Hepatocyte (in vitro differentiated cells): ENCODE data around the gene LEMD2. TPM values are rescaled to one million over a fixed set of nuclear protein-coding genes. Genes with fewer than 3 reads are reported as not detected.

ENCODE experiments used
- DNase-seq: peaks from one replicate; pipeline ENCODE4 v3.0.0-alpha.2; 2016; ENCODE audit warnings: low spot score
- H2AFZ ChIP-seq: fragments of 200-600 bp; sonication (generic); 2 replicates; pipeline ENCODE4 v1.6.0; 2016; ENCODE audit warnings: antibody characterized with exemption, mild to moderate bottlenecking
- H3K27ac ChIP-seq: fragments of 200-600 bp; sonication (generic); 2 replicates; pipeline ENCODE4 v1.5.1; 2016; ENCODE audit warnings: mild to moderate bottlenecking
- H3K27me3 ChIP-seq: fragments of 200-600 bp; sonication (generic); 2 replicates; pipeline ENCODE4 v1.6.1; 2016
- H3K36me3 ChIP-seq: fragments of 200-600 bp; sonication (generic); replicated peaks from 2 replicates; pipeline ENCODE4 v1.5.1; 2016; ENCODE audit warnings: low read depth; ENCODE audit not compliant: insufficient read depth
- H3K4me1 ChIP-seq: fragments of 200-600 bp; sonication (generic); 2 replicates; pipeline ENCODE4 v1.5.1; 2016; ENCODE audit warnings: mild to moderate bottlenecking, moderate library complexity; ENCODE audit not compliant: insufficient read depth
- H3K4me2 ChIP-seq: fragments of 200-600 bp; sonication (generic); 2 replicates; pipeline ENCODE4 v1.6.0; 2016
- H3K4me3 ChIP-seq: fragments of 200-600 bp; sonication (generic); 2 replicates; pipeline ENCODE4 v1.5.1; 2016; ENCODE audit warnings: mild to moderate bottlenecking
- H3K79me2 ChIP-seq: fragments of 200-600 bp; sonication (generic); 2 replicates; pipeline ENCODE4 v1.6.0; 2017; ENCODE audit warnings: mild to moderate bottlenecking
- H3K9me2 ChIP-seq: fragments of 200-600 bp; sonication (generic); replicated peaks from 2 replicates; pipeline ENCODE4 v1.6.0; 2017; ENCODE audit warnings: mild to moderate bottlenecking; ENCODE audit not compliant: insufficient read depth
- H3K9me3 ChIP-seq: fragments of 200-600 bp; sonication (generic); 2 replicates; pipeline ENCODE4 v1.5.1; 2016; ENCODE audit warnings: low read depth, mild to moderate bottlenecking
- H4K20me1 ChIP-seq: fragments of 200-600 bp; sonication (generic); 2 replicates; pipeline ENCODE4 v1.6.0; 2016; ENCODE audit warnings: mild to moderate bottlenecking; ENCODE audit not compliant: insufficient read depth, poor library complexity, severe bottlenecking
- EZH2 ChIP-seq: fragments of 200-600 bp; sonication (generic); IDR thresholded peaks from 2 replicates; pipeline ENCODE4 v1.6.1; 2016; ENCODE audit warnings: antibody characterized with exemption, mild to moderate bottlenecking, borderline replicate concordance
- EZH2phosphoT487 ChIP-seq: fragments of 200-600 bp; sonication (generic); IDR thresholded peaks from one replicate; pipeline ENCODE4 v1.6.1; 2018; ENCODE audit warnings: antibody characterized with exemption, mild to moderate bottlenecking, low read depth, moderate library complexity; ENCODE audit not compliant: unreplicated experiment, severe bottlenecking
- WGBS: methylation state at CpG from one replicate; pipeline ENCODE4 v1.1.6; 2016; ENCODE audit warnings: low lambda C conversion rate; ENCODE audit errors: missing lambda C conversion rate; 5-methylcytosine and 5-hydroxymethylcytosine counted together
- polyA plus RNA-seq: library from polyadenylated mRNA; unstranded; fragments of >200 nt; fragmentation: Nextera tagmentation; extraction: Ambion mirVana; gene quantifications from 2 replicates; pipeline ENCODE4 v1.2.1, GENCODE V29; 2016
- total RNA-seq: library from RNA; depleted of rRNA; stranded (reverse); fragments of >200 nt; gene quantifications from 2 replicates; pipeline ENCODE4 v1.2.3, GENCODE V29; 2014
- TF ChIP-seq, protein P1 (sequence below): fragments of 200-600 bp; sonication (generic); IDR thresholded peaks from 2 replicates; pipeline ENCODE4 v1.5.1; 2016; ENCODE audit warnings: antibody characterized with exemption, mild to moderate bottlenecking; ENCODE audit not compliant: poor library complexity

LEMD2 gene
- total and polyA plus RNA-seq, 2 experiments from 2014 or later, result 38.1 to 66.3 TPM

DNA sequence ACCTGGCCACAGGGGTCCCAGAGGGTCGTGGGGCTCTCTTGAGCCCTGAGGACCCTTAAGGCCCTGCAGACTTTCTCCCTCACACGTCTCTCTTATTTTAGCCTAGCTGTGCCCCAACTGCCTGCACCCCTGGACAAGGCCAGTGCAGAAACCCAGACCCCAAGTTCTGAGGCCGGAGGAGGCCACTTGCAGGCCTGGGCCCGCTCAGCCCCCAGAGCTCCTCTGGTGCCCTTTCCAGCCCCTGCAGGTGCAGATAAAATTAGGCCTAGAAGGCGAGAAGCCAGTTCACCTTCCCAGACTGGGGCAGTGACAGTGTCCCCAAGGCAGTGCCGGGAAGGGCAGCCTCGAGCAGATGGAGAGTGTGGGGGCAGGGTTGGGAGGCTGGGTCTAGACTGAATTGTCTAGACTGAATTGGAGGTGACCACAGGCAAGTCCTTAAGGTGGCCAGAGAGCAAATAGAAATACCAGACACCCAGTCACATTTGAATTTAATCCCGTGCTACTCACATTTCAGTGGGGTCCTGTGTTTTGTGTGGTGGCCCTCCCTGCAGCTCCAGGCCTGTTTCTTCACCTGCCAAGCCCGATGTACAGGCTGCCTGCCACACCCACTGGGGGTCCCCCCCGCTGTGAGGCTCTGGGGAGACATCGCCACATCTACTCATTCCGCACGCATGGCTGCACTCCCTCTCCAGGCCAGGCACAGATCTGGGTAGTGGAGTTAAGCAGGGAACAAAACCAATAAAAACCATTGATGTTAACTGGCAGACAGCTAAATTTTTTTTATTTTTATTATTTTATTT lies 33.7 kb downstream of the LEMD2 start:
- Histone ChIP-seq H3K27me3 (no peaks in the 10 kb centered on the region), H3K4me3 (no peak overlapping the region), H2AFZ (no peak overlapping the region), H3K36me3 (no peaks in the 10 kb centered on the region), H4K20me1 (no peaks in the 10 kb centered on the region), H3K79me2 (no peaks in the 10 kb centered on the region), H3K9me3 (no peaks in the 10 kb centered on the region), H3K27ac (no peak overlapping the region), H3K4me2 (no peak overlapping the region), H3K4me1 (peaks cover 24% of the 10 kb centered on the region), H3K9me2 (no peaks in the 10 kb centered on the region)
- TF ChIP-seq, protein P1, sequence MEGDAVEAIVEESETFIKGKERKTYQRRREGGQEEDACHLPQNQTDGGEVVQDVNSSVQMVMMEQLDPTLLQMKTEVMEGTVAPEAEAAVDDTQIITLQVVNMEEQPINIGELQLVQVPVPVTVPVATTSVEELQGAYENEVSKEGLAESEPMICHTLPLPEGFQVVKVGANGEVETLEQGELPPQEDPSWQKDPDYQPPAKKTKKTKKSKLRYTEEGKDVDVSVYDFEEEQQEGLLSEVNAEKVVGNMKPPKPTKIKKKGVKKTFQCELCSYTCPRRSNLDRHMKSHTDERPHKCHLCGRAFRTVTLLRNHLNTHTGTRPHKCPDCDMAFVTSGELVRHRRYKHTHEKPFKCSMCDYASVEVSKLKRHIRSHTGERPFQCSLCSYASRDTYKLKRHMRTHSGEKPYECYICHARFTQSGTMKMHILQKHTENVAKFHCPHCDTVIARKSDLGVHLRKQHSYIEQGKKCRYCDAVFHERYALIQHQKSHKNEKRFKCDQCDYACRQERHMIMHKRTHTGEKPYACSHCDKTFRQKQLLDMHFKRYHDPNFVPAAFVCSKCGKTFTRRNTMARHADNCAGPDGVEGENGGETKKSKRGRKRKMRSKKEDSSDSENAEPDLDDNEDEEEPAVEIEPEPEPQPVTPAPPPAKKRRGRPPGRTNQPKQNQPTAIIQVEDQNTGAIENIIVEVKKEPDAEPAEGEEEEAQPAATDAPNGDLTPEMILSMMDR, result no peak
- TF ChIP-seq EZH2phosphoT487, result no peak
- no peak for TF ChIP-seq EZH2
- WGBS, result 78% methylated on average over 13 of the region's 13 CpGs
- no peak for DNase-seq

DNA sequence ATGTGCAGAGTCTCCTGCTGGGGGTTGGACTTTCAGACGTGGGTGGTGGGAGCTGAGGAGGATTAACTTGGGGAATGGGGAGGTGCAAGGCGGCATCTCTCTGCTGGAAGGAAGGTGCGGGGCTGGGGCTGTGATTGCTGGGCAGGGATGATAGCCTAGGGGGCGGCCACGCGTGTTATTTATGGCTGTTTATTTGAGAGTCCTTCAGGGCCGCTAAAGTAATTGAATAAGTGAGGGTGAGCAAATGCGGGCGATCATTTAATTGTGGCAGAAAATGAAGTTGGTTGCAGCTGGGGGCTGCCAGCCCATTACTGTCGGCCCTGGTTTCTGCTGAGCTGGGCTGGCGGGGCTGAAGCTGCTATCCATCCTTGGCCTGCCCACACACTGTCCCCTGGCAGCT lies 34.7 kb downstream of the LEMD2 start:
- H3K4me1 ChIP-seq, result peaks cover 23% of the 10 kb centered on the region
- no peak overlapping the region for H2AFZ ChIP-seq
- H3K79me2 ChIP-seq, result no peaks in the 10 kb centered on the region
- no peak overlapping the region for H3K4me3 ChIP-seq
- DNase-seq, result no peak
- 87% methylated on average over 11 of the region's 11 CpGs for WGBS
- no peaks in the 10 kb centered on the region for H4K20me1 ChIP-seq
- H3K9me3 ChIP-seq, result no peaks in the 10 kb centered on the region
- no peaks in the 10 kb centered on the region for H3K9me2 ChIP-seq
- TF ChIP-seq, protein P1, result no peak
- TF ChIP-seq EZH2phosphoT487 (no peak), EZH2 (no peak)
- H3K27me3 ChIP-seq, result no peaks in the 10 kb centered on the region
- no peaks in the 10 kb centered on the region for H3K36me3 ChIP-seq
- H3K27ac ChIP-seq, result no peak overlapping the region
- H3K4me2 ChIP-seq, result no peak overlapping the region

DNA sequence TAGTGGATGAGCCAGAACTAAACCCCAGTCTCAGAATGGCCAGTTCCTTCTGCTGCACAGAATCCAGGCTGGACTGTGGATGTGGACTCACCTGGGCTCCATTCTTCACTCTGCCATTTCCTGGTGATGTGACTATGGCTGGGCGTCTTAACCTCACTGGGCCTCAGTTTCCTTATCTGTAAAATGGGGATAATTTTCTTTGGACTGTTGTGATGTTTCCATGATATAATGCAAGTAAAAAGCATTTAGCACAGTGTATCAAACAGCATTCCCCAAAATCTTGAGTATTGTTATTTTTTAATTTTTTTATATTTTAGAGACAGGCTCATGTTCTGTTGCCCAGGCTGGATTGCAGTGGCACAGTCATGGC lies 36.3 kb downstream of the LEMD2 start:
- no peaks in the 10 kb centered on the region for H3K27me3 ChIP-seq
- no peak overlapping the region for H3K4me2 ChIP-seq
- no peaks in the 10 kb centered on the region for H3K36me3 ChIP-seq
- no peak for DNase-seq
- peak overlapping the region; percentile 62 for H3K27ac ChIP-seq
- H2AFZ ChIP-seq, result no peak overlapping the region
- H3K9me3 ChIP-seq, result no peaks in the 10 kb centered on the region
- no peaks in the 10 kb centered on the region for H3K9me2 ChIP-seq
- H4K20me1 ChIP-seq, result no peaks in the 10 kb centered on the region
- H3K79me2 ChIP-seq, result no peaks in the 10 kb centered on the region
- no peak overlapping the region for H3K4me3 ChIP-seq
- no peak for TF ChIP-seq EZH2phosphoT487
- TF ChIP-seq, protein P1, result no peak
- no peak for TF ChIP-seq EZH2
- WGBS, result 100% methylated on average over 1 of the region's 1 CpG
- H3K4me1 ChIP-seq, result peaks cover 23% of the 10 kb centered on the region
